ENCODE data around the gene SAT1. TPM values are rescaled to one million over a fixed set of nuclear protein-coding genes. Genes with fewer than 3 reads are reported as not detected.
A peak's percentile ranks its signal among the peaks of the same experiment; 100 is the strongest.

SAT1 gene
- total RNA-seq, 1 experiment from 2014 or later = 26.0 TPM

GRCh38 chrX:23804578-23804977, 21.6 kb downstream of the SAT1 start:
- DNase-seq (ENCODE audit: low read depth) = no peak

- no peak for DNase-seq (ENCODE audit: low read depth)
Observed at GRCh38 chrX:23805389-23805788, 22.4 kb downstream of the SAT1 start.

- no peak for DNase-seq (ENCODE audit: low read depth)
Observed at GRCh38 chrX:23810279-23810678, 27.3 kb downstream of the SAT1 start.

DNA sequence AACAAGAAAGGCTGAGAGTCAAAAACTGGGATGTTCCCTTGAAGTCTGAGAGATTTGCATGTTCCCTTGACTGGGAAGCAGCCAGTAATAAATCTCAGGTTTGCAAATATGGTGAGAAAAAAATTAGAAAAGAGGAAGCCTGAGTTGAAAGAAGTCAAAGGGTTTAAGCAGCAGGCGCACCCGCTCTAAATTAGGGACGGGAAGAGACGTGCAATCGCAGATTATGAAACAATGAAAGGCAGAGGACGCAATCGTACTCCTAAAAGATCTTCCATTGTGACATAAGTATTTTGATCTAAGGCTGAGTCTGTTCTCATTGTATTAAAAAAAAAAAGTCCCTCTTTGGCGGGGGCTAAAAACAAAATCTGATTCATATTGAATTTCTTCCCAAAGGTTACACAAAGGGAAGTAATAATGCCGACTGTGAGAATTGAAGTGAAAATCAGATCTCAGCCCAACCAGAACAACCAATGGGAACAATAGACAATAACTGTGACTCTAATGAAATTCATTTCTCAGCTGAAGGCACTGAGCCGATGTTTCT, 28.2 kb downstream of the SAT1 start:
- no peak for DNase-seq (ENCODE audit: low read depth)

DNA sequence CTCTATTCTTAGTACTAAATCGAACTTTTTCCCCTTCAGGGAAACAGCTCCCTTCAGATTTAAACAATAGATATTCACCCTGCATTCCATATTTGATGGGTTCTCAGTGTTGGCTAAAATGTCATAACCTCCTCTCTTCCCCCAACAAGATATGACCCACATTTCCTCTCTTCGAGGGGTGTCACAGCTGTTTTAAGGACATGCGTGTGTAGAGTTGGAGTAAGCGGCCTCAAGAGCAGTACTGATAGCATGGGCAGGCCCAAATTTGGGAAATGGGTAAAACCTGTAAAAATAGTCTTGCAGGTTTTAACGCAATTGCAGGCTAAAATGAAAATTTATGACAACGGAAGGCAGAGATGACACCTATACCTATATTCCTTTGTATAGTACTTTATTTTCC, 28.7 kb downstream of the SAT1 start:
- DNase-seq (ENCODE audit: low read depth) = no peak

- DNase-seq (ENCODE audit: low read depth) = no peak
Observed at GRCh38 chrX:23813808-23814207, 30.8 kb downstream of the SAT1 start.

DNA sequence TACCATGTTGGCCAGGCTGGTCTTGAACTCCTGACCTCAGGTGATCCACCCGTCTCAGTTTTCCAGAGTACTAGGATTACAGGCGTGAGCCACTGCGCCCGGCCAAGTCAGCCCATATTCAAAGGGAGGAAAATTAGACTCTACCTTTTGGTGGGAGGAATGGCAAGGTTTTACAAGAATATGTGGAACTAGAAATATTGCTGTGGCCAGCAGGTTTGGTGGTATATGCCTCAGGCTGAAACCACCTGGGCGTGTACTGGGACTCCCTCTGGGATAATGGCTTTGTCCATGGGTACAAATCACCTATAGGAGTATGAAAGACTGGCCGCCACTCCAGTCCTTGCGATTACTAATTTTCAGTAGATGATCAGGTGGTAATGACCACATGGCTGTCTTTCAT, 32.4 kb downstream of the SAT1 start:
- no peak for DNase-seq (ENCODE audit: low read depth)

- no peak for DNase-seq (ENCODE audit: low read depth)
Observed at GRCh38 chrX:23816179-23816578, 33.2 kb downstream of the SAT1 start.

DNA sequence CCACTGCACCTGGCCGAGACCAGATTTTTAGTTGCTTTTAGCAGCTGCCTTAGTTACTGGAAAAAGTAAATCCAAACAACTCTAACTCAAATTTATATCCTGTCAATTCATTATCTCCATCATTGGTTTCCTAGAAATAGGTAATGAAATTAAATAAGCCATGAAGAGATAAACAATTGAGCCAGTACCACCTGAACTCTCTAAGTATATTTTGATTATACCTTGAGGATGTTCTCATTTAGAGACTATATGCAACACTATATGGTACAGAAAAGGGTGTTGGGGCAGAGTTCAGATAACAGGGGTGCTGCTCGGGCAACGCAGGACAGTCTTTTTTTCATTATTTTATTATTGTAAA, 35.0 kb downstream of the SAT1 start:
- no peak for DNase-seq (ENCODE audit: low read depth)

DNA sequence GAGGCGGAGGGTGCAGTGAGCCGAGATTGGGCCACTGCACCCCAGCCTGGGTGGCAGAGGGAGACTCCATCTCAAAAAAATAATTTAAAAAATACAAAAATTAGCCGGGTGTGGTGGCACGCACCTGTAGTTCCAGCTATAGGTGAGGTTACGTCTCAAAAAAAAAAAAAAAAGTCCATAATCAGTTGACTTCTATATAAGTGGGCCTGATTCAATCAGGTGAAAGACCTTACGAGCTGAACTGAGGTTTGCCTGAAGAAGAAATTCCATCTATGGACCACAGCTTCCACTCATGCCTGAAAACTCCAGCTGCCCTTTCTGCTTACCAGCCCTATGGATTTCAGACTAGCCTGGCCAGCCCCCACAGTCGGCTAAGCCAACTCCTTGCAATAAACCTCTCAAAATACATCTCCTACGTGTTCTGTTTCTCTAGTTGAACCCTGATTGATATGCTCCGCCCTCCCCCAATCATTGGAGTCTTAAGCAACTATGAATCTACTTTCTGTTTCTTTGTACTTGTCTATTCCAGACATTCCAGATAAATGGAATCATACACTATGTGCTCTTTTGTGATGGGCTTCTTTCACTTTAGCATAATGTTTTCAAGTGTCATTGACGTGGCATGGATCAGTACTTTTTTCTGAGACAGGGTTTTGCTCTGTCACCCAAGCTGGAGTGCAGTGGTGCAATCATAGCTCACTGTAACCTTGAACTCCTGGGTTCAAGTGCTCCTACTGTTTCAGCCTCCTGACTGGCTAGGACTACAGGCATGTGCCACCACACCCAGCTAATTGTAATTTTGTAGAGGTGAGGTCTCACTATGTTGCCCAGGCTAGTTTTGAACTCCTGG, 36.6 kb downstream of the SAT1 start:
- no peak for DNase-seq (ENCODE audit: low read depth)

- peak; percentile 44 for DNase-seq (ENCODE audit: low read depth)
Observed at GRCh38 chrX:23820235-23820782, 37.3 kb downstream of the SAT1 start.

- no peak for DNase-seq (ENCODE audit: low read depth)
Observed at GRCh38 chrX:23821847-23822246, 38.9 kb downstream of the SAT1 start.

- no peak for DNase-seq (ENCODE audit: low read depth)
Observed at GRCh38 chrX:23822397-23822796, 39.4 kb downstream of the SAT1 start.

DNA sequence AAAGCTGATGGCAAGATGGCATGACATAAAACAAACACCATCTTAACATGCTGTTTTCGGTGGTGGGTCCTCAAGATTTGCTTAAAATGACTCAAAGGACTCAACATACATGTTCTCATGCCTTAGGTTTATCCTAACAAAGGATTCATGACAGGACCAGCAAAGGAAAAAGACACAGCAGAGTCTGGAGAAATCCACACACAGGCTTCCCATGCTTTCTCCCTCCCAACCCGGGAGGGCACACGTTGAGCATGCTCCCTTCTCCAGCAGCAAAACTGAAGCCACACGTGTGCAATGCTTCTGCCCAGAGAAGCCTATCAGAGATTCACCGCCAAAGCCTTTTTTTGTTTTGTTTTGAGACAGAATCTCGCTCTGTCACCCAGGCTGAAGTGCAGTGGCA, 39.9 kb downstream of the SAT1 start:
- no peak for DNase-seq (ENCODE audit: low read depth)

GRCh38 chrX:23825675-23826074, 42.7 kb downstream of the SAT1 start:
- no peak for DNase-seq (ENCODE audit: low read depth)

DNA sequence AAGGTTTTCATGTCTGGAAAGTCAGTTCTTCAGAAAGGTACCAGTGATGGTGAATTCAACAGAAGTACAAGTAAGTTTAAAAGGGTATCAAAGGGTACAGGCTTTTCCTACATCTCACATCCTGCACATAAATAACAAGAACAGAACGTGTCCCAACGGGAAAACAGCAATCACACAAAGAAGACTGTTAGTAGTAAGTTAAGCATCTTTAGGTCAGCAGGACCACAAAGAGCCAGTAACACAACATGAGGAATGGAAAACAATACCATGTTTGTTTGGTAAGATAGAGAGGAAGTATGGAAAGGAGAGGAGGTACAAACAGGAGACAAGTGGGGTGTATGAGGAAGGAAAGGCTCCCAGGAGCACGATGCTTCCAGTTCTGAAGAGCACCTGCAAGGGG, 43.2 kb downstream of the SAT1 start:
- DNase-seq (ENCODE audit: low read depth) = no peak

DNA sequence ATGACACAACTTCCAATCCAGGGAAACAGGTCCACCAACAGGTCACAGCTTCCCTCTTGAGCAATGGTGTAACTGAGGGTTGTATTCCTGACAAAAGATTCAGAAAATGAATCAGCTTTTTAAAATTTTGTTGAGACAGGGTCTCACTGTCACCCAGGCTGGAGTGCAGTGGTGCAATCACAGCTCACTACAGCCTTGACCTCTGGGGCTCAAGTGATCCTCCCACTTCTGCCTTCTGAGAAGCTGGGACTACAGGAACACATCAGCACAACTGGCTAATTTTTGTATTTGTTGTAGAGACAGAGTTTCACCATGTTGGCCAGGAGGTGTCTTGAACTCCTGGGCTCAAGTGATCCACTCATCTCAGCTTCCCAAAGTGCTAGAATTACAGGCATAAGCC, 43.7 kb downstream of the SAT1 start:
- DNase-seq (ENCODE audit: low read depth) = no peak

GRCh38 chrX:23828881-23829280, 45.9 kb downstream of the SAT1 start:
- DNase-seq (ENCODE audit: low read depth) = no peak

GRCh38 chrX:23832721-23833120, 49.7 kb downstream of the SAT1 start:
- DNase-seq (ENCODE audit: low read depth) = no peak
